Transverse colon (tissue), 4 donors: ENCODE results near the gene CTNNBL1.

Experiments
- EP300 ChIP-seq: sonication (generic); formaldehyde crosslinking; IDR thresholded peaks from one replicate; pipeline ENCODE4 v1.6.1; 2017; ENCODE audit warnings: antibody characterized with exemption, low read depth
- POLR2A ChIP-seq: fragments of 450-650 bp; IDR thresholded peaks from one replicate; pipeline ENCODE4 v1.6.1; 2016; ENCODE audit warnings: antibody characterized with exemption, mild to moderate bottlenecking, moderate library complexity
- POLR2AphosphoS5 ChIP-seq, 3 donors: sonication (generic); formaldehyde crosslinking; IDR thresholded peaks; one replicate each; pipeline ENCODE4 v1.6.1; 2016; ENCODE audit warnings: antibody characterized with exemption in 3 of 3
- TF ChIP-seq, protein P1 (sequence below), 5 experiments: fragments of 200-600 bp in 3 of 5; fragments of 450-650 bp in 2 of 5; sonication (generic) in 3 of 5; IDR thresholded peaks; 1 replicate in 2 of 5; 2 replicates in 3 of 5; pipeline ENCODE4 v1.5.1; 2016 to 2017; ENCODE audit warnings: antibody characterized with exemption in 5 of 5, inconsistent platforms in 3 of 5, mild to moderate bottlenecking in 2 of 5, moderate library complexity in 1 of 5

DNA sequence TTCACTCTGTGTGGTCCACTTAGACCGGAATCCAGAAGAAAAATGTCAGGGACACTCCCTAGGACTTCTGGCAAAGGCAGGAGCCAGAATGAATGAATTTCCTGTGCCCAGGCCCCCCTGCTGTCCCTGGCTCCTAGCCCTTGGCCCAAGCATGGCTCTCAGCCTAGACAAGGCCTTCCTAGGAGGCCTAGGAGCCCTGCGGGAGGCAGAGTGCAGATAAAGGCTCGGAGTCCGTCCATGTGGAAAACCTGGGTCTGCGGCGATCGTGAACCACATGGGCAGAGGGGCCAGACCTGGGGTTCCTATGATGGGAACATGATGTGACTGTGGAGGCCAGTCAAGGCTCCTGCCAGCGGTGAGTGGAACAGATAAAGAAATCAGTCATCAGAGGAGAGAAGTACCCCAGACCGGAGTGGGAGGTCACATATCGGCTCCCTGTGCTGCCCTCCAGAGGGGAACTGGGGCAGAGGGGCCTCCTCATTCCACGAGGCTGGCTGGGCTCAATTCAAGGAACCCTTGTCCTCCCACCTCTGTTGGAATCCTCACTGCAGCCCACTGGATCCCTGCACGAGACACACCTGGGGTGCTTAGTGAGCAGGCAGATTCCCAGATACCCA is 203.2 kb downstream of the CTNNBL1 start:
- TF ChIP-seq, protein P1, sequence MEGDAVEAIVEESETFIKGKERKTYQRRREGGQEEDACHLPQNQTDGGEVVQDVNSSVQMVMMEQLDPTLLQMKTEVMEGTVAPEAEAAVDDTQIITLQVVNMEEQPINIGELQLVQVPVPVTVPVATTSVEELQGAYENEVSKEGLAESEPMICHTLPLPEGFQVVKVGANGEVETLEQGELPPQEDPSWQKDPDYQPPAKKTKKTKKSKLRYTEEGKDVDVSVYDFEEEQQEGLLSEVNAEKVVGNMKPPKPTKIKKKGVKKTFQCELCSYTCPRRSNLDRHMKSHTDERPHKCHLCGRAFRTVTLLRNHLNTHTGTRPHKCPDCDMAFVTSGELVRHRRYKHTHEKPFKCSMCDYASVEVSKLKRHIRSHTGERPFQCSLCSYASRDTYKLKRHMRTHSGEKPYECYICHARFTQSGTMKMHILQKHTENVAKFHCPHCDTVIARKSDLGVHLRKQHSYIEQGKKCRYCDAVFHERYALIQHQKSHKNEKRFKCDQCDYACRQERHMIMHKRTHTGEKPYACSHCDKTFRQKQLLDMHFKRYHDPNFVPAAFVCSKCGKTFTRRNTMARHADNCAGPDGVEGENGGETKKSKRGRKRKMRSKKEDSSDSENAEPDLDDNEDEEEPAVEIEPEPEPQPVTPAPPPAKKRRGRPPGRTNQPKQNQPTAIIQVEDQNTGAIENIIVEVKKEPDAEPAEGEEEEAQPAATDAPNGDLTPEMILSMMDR (IDR thresholded peaks at IDR 0.05) = no peak
- TF ChIP-seq POLR2A (no peak), EP300 (no peak), POLR2AphosphoS5 (IDR thresholded peaks at IDR 0.05) (no peak)
